Ammon's horn (tissue), 1 donor: ENCODE data around the gene NOG.

Experiments used
- DNase-seq: peaks from one replicate; pipeline ENCODE4 v3.0.0-alpha.2; 2016; ENCODE audit warnings: low spot score

NOG gene

DNA sequence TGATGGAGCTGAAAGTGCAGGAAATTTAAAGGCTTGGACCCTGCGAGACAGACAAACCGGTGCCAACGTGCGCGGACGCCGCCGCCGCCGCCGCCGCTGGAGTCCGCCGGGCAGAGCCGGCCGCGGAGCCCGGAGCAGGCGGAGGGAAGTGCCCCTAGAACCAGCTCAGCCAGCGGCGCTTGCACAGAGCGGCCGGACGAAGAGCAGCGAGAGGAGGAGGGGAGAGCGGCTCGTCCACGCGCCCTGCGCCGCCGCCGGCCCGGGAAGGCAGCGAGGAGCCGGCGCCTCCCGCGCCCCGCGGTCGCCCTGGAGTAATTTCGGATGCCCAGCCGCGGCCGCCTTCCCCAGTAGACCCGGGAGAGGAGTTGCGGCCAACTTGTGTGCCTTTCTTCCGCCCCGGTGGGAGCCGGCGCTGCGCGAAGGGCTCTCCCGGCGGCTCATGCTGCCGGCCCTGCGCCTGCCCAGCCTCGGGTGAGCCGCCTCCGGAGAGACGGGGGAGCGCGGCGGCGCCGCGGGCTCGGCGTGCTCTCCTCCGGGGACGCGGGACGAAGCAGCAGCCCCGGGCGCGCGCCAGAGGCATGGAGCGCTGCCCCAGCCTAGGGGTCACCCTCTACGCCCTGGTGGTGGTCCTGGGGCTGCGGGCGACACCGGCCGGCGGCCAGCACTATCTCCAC lies at the start of gene NOG:
Gene NOG (plus strand): TSS at position 54 of the 674 bp plus-strand sequence. CDS start 525 bp downstream, at position 579.
- peak; percentile 57 for DNase-seq

DNA sequence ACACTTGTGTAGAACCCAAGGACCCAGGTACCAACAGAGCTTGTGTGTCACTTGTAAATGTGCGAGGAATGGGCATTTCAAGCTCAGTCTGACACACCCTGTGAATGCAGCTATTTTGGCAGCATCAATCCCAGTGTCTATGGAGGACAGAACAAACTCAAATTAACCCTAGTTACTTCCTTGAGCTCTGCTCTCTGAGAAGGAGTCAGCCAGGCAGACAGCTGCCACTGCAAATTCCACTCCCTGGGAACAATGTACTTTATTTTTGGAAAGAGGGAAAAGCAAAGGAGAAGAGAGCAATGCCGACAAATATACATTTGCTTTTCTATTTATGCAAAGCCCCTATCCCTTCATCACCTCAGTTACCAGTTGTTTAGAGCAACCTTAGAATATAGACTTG lies 48.4 kb upstream of the NOG start:
- no peak for DNase-seq

DNA sequence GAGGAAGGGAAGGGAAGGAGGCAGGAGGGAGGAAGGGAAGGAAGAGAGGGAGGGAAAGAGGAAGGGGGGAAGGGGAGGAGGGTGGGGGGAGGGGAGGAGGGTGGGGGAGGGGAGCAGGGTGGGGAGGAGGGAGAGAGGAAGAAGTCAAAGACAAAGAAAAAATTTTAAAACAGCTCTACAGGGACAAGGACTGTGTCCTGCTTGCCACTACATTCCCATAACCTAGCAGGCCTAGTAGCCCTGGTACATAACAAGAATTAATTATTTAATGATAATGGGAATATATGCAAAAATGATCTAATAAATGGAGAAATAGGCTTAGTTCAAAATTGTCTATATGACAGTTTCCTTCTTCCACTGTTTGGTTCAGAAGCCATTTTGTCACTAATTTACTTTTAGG lies 47.6 kb upstream of the NOG start:
- DNase-seq: no peak

DNA sequence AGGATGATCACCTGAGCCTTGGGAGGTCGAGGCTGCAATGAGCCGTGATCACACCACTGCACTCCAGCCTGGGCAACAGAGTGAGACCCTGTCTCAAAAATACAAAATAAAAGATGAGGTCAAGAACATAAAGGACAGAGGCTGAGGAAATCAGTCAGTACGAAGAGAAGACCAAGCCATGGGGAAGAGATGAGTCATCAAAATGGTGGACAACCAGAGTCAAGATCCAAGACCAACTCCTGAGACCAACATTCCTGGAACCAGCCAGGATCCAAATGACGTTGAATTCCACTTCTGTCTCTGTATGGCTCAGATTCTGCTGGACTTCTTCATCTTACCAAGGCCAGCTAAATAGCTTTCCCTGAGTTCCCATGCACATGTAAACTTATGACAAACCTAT lies 44.8 kb upstream of the NOG start:
- no peak for DNase-seq

DNA sequence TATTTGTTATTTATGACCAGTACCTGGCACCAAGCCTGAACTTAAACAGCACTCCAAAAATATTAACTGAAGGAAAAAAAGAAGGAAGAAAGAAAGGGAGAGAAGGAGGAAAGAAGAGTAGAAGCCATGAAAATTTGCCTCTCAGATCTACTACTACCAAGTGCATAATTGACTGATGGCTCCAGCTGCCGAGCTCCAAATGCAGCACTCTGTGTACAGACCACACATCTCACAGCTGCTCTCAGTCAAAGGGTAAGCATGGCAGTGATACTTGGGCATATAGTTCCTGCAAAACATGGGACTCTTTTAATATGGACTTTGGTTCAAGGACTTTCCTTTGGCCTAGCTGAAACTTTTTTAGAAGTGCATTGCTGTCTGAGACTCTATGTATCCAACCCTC lies 44.0 kb upstream of the NOG start:
- DNase-seq: no peak

DNA sequence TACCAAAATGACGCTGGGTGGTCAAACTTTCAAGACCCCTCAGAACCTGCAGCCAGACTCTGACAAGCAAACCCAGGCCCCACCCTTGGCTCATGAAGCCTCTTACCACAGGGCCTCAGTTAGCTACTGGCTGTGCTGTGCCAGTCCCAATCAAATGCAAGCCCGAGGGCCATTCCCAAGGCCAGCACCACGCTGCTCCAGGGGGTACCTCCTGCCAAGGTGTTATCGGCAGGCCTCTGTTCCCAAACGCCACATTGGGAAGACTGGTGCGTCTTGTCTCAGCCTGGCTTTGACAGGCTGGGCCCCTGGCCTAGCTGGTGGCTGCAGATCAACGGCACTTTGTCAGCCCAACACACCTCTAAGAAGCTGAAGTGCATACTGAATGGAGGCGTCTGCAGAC lies 35.8 kb upstream of the NOG start:
- no peak for DNase-seq

DNA sequence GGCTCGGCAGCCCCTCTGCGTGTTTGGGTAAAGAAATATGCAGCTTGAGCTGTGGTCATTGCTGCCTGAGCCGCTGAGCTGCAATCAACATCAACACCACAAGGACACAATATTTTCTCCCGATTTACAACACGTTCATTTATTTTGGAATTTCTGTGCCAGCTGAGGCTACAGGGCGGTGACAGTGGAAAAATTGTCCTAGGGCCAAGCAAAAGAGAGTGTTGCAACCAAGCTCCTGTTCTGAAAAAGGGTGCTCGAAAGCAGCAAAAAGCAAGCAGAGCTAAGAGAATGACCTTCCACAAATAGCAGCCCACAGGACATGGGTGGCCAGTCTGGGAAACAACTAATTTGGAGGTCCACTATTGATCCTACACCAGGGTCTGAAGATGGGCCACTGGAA lies 35.4 kb upstream of the NOG start:
- no peak for DNase-seq

DNA sequence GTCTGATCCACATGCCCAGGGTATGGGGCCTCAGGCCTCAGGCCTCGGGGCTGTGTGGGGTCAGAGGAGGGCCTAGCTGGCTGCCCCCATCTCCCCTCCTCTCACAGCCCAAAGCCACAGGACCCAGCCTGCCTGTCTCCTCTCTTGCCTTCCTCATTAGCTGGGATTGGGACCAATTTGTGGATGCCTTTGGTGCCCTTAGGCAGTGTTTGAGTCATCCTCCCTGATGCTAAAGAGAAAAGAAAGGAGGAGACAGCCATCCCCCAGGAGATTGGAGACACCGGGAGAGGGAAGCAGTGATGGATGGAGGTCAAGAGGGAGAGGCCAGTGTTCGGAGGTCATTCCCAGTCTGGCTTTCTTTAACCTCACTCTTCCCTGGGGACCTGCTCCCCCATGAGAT lies 23.3 kb upstream of the NOG start:
- no peak for DNase-seq

DNA sequence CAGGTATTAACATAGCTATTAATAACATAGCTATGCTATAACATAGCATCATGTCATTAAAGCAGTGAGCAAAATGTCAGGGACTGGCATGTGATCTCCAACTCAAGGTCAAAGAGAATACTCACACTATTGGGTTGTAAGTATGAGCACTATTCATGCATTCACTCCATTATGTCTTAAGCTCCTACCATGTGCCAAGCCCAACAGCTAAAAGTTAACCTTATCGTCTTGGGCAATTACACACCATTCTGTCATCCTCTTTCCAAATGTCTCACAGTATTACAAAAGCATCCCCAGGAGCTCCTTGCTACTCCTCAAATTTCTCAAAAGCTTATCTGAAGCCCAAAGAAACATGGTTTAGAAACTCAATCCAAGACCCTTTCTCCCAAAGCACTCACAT lies 22.0 kb upstream of the NOG start:
- no peak for DNase-seq

DNA sequence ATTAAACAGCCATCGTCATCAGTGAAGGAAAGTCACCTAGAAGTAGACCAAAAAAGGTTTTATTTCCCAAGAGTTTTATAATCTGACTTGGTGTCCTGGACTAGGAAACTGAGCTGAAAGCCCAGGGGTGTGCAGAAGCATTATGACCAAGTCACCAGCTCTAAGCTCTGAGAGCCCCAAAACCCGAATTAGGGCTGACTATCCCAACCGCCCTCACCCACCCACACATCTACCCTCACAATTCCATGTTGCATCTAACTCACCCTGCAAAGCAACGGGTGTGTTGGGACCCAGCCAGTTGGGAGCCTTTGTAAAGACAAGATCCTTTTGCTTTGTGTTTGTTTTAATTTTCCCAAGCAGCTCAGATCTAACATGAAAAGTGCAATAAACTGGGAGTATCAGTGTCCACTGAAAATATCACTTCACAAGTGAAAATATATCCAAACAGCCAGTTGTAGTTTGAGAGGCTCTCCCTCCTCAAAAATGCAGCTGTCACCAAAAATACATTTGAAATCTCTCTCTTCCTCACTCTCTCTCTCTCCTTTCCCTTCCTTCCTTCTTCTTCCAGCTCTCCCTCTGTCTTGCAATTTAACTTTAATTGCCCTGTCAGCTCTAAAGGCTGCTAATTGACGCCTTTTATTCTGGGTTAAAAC lies 16.2 kb upstream of the NOG start:
- no peak for DNase-seq

DNA sequence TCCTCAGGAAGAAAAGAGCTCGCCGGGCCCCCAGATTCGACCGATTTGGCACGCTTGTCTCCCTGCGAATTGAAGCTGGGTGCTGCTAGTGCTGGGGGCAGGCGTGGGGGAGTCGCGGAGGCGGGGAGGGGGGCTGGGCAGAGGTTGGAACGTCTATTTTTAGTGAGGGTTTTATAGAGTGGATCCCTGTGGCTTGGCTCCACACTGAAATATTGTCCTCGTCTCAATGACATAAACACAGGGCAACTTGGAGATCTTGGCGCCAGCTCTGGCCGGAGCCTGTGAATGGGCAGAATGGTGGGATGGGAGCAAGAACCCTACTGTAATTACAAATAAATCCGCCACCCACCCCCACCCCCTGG lies 15.7 kb upstream of the NOG start:
- DNase-seq: no peak

DNA sequence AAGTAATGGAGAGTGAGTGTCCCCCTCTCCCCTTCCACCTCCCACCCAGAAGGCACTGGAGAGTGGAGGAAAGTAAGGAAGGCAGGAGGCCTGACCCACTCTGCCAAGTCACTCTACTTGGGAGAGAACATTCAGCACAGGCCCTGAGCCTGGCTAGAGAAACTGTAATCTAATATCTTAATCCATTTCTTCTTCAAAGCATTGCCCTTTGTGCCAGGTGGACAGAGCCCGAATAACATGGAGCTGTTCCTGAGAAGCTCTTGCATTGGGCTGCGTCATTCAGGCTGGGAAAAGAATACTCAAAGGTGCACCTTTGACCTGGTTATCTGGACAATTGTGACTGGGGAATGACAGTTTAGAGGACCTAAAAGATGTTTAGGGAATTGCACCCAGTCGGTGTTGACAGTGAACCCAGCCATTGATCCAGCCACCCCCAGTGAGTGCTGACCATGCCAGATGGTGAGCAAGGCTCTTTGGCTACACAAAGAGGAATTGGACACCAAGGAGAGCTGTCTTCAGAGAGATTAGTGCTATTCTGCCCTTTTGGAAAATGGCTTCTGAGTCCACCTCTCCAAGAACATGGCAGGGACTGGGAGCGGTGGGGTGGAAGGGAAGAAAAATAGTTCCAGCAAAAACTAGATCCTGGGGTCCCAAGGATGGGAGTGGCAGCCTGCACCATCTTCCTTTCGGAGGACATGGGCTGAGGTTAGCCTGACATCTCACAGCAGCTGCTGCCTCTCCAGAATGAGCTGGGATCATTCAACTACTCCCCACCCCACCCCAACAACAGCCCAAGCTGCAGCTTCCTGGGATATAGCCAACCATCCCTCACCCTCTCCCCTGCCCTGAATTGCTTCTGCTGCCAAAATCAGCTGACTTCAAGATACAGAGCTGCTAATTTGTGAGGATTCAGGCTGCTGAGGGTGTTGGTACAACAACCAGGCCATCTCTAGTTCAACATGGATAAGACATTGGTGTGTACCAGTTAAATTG lies 11.6 kb upstream of the NOG start:
- no peak for DNase-seq

DNA sequence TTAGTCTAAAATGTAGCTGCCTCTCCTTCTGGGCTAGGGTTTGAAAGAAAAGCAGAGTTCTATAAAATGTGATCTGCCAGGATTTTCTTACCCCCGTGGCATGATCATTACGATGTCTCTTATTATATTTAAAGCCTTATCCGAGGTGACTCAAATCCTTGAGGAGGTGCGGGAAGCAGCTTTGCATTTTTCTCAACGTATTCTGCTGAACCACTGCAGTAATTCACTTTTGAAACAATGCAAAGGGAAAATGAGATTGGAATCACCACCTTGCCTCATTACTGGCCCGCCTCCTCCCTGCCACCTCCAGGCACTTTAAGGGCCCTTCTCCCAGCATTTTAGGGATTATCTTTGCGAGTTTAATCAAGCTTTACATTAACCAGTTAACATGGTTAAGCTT lies 9.7 kb upstream of the NOG start:
- no peak for DNase-seq

DNA sequence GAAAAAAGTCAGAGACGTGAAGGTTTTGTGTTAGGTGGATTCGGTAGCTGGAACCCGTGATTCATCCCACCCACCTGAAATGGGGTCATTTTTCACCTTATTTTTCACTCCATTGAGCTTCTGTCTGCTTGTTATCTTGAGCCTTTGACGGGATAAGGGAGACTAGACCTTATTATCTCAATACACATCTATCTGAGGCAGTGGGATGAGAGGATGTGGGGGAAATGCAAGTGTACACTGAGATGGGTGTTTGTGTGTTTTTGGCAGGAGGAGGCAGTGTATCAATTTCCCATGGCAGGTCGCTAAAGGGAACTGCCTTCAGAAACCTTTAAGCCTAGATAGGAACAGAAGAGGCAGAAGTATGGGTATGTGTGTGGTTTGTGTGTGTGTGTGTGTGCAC lies 6.2 kb upstream of the NOG start:
- no peak for DNase-seq

DNA sequence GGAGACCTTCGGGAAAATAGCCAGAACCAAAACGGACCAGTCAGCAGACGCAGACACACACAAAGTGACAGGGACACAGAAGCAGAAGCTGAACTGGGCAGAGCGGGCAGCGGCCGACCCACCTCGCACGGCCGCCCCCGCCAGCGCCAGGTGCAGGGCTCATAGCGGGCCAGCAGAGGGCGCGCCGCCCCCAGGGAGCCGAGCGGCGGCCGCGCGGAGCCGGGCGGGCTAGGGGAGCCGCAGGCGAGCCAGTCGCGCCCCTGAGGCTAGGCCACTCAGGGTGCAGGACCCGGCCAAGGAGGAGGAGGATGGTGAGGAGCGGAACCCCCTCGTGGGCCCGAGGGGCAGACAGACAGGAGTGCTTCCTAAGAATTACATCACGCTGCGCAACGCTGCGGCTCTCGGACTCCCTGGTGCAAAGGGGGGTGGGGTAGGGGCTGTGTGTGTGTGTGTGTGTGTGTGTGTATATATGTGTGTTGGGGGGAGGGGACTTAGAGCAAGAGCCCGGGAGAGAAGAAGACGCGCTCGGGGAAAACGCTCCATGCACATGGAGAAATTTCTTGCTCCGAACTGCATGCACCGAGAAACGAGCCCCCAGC lies 913 bp upstream of the NOG start:
- DNase-seq: peak; percentile 54

DNA sequence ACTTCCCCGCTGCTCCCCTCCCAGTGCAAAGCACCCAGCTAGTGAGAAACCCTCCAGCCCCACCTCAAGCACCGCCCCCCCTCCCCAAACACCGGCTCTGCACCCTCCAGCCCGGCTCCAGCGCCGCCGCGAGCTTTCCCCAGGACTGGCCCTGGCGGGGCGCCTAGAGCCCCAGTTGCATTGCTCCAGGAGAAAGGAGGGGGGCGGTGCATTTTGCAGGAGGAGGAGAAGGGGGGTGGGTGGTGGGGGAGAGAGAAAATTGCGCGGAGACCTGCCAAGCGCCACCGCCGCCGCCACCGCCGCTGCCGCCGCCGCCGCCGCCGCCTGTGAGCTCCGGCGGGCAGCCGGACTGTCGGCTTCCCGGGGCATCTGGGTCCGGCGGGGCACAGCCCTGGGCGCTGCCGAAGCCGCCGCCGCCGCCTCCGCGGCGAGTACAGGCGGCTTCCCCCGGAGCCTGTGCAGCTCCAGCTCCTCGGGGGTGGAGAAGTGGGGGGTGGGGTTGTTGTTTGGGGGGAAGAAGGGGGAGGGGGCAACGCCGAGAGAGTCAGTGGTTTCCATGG lies 333 bp upstream of the NOG start:
- no peak for DNase-seq

DNA sequence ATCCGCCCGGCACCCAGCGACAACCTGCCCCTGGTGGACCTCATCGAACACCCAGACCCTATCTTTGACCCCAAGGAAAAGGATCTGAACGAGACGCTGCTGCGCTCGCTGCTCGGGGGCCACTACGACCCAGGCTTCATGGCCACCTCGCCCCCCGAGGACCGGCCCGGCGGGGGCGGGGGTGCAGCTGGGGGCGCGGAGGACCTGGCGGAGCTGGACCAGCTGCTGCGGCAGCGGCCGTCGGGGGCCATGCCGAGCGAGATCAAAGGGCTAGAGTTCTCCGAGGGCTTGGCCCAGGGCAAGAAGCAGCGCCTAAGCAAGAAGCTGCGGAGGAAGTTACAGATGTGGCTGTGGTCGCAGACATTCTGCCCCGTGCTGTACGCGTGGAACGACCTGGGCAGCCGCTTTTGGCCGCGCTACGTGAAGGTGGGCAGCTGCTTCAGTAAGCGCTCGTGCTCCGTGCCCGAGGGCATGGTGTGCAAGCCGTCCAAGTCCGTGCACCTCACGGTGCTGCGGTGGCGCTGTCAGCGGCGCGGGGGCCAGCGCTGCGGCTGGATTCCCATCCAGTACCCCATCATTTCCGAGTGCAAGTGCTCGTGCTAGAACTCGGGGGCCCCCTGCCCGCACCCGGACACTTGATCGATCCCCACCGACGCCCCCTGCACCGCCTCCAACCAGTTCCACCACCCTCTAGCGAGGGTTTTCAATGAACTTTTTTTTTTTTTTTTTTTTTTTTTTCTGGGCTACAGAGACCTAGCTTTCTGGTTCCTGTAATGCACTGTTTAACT lies 1.0 kb downstream of the NOG start:
- peak; percentile 20 for DNase-seq

DNA sequence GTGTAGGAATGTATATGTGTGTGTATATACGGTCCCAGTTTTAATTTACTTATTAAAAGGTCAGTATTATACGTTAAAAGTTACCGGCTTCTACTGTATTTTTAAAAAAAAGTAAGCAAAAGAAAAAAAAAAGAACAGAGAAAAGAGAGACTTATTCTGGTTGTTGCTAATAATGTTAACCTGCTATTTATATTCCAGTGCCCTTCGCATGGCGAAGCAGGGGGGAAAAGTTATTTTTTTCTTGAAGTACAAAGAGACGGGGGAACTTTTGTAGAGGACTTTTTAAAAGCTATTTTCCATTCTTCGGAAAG lies 1.6 kb downstream of the NOG start:
- DNase-seq: no peak

DNA sequence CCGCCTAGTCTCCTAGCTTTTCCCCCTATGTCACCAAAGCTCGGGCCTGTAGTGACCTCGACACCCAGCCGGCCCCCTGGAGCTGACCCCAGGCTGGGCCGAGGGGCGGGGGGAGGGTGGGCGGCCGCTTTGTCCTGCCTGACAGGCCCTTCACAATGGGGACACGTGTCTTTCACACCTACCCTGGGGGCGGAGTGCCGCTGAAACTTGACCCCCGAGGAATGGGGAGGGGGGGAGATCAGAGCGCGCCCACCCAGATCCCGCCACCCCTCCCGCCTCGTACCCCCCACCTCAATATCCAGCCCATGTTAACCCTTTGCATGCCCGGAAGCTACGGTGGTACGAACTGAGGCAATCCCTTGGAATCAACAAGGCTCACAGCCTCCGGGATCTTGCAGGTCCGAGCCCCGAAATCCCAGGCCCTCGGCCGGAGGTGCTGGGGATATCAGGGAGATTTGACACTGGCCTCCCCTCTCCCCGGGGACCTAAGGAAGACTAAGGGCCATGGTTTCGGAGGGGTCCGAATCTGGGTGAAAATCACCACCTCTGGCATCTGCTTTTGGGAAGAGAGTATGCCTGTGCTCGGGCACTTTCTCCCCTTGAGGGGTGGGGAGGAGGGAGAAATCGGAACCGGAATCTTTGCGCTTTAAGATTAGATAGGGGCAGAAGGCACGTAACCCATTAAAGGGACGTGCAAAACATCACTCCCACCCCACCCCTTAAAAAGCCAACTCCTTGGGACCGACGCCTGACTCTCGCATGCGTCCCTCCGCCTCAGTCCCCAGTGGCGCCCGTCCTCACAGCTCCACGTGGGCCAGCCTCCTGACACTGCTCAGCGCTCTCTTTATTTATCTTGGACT lies 2.6 kb downstream of the NOG start:
- DNase-seq: no peak

DNA sequence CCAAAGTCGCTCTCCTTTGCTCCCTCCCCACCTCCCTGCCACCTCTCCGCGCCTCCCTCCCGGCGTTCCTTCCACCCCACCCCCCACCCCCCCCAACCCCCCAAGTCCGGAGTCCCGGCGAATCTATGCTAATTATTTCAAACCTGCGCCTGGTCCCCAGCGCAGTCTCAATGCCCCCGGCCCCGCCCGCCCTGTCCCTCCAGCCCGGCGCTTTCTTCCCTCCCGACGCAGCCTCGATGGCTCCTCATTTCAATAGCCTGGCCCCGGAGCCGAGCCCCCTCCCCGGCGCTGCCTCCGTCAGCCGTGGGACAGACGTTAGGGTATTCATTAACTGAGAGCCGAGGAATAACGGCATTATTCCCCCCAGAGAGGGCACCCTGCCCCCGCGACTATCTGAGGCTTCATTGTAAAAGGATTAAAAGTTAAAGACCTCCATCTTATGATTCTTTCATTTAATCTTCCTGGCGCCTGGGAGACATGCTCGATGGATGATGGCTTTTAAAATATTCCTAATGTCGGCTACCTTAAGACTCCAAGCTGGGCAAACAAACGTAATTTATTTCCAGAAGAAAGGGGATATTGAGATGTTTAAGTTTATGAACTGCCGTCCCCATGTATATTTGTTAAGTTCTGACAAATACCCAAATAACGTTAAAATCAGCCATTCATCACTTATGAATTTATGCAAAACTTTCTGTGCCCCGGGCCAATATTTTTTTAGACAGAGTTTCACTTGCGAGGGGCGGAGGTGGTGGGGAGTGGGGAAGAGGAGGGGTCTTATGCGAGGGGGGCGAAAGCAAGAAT lies 3.4 kb downstream of the NOG start:
- DNase-seq: no peak
